Stimulated activated CD4-positive, alpha-beta T cell treated with anti-CD3 and anti-CD28 coated beads, TNF-alpha, amount 100 ng/mL, for 1 hour (primary cell): ENCODE results near the gene LSP1.
"Not testable (repeated sequence)": the region's sequence is repeated elsewhere in the genome, so short reads cannot be mapped to it uniquely, and the experiment has no call there.

Source experiments
- DNase-seq, 3 donors: peaks; one replicate each; pipeline ENCODE4 v3.0.0-alpha.2; 2020; ENCODE audit warnings: low read depth in 3 of 3, low spot score in 1 of 3

The LSP1 gene

GRCh38 chr11:1852877-1853276 is at the start of gene LSP1:
LSP1 (plus strand) TSS chr11:1853084; CDS start chr11:1853145, 61 bp downstream.
- DNase-seq: peak; percentile 59 to 67 (median 63)

- no peak for DNase-seq
These were observed 49.6 kb upstream of the LSP1 start for GRCh38 chr11:1803246-1803645.

GRCh38 chr11:1803835-1804519 is 48.9 kb upstream of the LSP1 start:
- DNase-seq: not testable (repeated sequence)

- no peak for DNase-seq
These were observed 47.4 kb upstream of the LSP1 start for GRCh38 chr11:1805525-1805924.

GRCh38 chr11:1807264-1807995 is 45.5 kb upstream of the LSP1 start:
- DNase-seq: no peak

GRCh38 chr11:1810761-1811160 is 42.1 kb upstream of the LSP1 start:
- DNase-seq: no peak

GRCh38 chr11:1812274-1812673 is 40.6 kb upstream of the LSP1 start:
- DNase-seq: no peak

GRCh38 chr11:1812801-1813200 is 40.1 kb upstream of the LSP1 start:
- DNase-seq: no peak

GRCh38 chr11:1813356-1813755 is 39.5 kb upstream of the LSP1 start:
- DNase-seq: not testable (repeated sequence)

- no peak for DNase-seq
These were observed 38.2 kb upstream of the LSP1 start for GRCh38 chr11:1814691-1815090.

GRCh38 chr11:1815311-1815710 is 37.6 kb upstream of the LSP1 start:
- DNase-seq: no peak

- no peak for DNase-seq
These were observed 37.1 kb upstream of the LSP1 start for GRCh38 chr11:1815751-1816150.

GRCh38 chr11:1817000-1817399 is 35.9 kb upstream of the LSP1 start:
- DNase-seq: no peak

- no peak for DNase-seq
These were observed 35.4 kb upstream of the LSP1 start for GRCh38 chr11:1817511-1817910.

GRCh38 chr11:1819074-1819473 is 33.8 kb upstream of the LSP1 start:
- DNase-seq: no peak

- no peak for DNase-seq
These were observed 32.2 kb upstream of the LSP1 start for GRCh38 chr11:1820463-1821325.

GRCh38 chr11:1821562-1821961 is 31.3 kb upstream of the LSP1 start:
- no peak for DNase-seq

- DNase-seq: no peak
These were observed 30.1 kb upstream of the LSP1 start for GRCh38 chr11:1822648-1823375.

GRCh38 chr11:1823376-1824220 is 29.3 kb upstream of the LSP1 start:
- DNase-seq: no peak
